ENCODE results near the gene RUNX1.

DNA sequence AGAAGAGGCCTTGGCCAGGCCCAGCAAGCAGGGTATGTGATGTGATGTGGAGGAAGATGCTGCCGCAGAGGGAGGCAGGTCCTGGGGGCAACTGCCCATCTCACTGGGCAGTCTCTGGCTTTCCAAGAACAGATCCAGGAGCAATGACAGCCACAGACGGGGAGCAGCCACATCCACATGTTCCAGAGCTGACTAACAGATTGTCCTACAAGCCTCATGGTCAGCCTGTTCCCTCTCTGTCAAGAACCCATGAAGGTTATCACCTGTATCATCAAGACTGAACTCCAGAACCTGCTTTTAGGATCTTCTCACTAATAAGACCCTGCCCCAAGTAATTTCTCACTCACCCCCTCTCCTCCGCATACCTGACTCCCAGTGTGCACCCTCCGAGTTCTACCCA is 187.8 kb downstream of the RUNX1 start:
- TF ChIP-seq ZBTB7B (CRISPR knock-in tag; IDR thresholded peaks at IDR 0.05), result no peak
- no peak for TF ChIP-seq ZNF333 (CRISPR knock-in tag; IDR thresholded peaks at IDR 0.05; ENCODE audit: borderline replicate concordance)
- TF ChIP-seq, protein P1, sequence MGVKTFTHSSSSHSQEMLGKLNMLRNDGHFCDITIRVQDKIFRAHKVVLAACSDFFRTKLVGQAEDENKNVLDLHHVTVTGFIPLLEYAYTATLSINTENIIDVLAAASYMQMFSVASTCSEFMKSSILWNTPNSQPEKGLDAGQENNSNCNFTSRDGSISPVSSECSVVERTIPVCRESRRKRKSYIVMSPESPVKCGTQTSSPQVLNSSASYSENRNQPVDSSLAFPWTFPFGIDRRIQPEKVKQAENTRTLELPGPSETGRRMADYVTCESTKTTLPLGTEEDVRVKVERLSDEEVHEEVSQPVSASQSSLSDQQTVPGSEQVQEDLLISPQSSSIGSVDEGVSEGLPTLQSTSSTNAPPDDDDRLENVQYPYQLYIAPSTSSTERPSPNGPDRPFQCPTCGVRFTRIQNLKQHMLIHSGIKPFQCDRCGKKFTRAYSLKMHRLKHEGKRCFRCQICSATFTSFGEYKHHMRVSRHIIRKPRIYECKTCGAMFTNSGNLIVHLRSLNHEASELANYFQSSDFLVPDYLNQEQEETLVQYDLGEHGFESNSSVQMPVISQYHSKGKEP (CRISPR knock-in tag; IDR thresholded peaks at IDR 0.05), result no peak
- no peak for TF ChIP-seq NR2F6 (IDR thresholded peaks at IDR 0.05)
- TF ChIP-seq NR2F6 (CRISPR knock-in tag; IDR thresholded peaks at IDR 0.05), result no peak
- TF ChIP-seq PHF8 (CRISPR knock-in tag; IDR thresholded peaks at IDR 0.05), result no peak
- TF ChIP-seq, protein P2, sequence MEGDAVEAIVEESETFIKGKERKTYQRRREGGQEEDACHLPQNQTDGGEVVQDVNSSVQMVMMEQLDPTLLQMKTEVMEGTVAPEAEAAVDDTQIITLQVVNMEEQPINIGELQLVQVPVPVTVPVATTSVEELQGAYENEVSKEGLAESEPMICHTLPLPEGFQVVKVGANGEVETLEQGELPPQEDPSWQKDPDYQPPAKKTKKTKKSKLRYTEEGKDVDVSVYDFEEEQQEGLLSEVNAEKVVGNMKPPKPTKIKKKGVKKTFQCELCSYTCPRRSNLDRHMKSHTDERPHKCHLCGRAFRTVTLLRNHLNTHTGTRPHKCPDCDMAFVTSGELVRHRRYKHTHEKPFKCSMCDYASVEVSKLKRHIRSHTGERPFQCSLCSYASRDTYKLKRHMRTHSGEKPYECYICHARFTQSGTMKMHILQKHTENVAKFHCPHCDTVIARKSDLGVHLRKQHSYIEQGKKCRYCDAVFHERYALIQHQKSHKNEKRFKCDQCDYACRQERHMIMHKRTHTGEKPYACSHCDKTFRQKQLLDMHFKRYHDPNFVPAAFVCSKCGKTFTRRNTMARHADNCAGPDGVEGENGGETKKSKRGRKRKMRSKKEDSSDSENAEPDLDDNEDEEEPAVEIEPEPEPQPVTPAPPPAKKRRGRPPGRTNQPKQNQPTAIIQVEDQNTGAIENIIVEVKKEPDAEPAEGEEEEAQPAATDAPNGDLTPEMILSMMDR (CRISPR knock-in tag; IDR thresholded peaks at IDR 0.05), result no peak
- no peak for TF ChIP-seq PAX8 (CRISPR knock-in tag; IDR thresholded peaks at IDR 0.05; ENCODE audit: borderline replicate concordance)
- no peak for TF ChIP-seq MEIS2 (CRISPR knock-in tag; IDR thresholded peaks at IDR 0.05)
- TF ChIP-seq, protein P3, sequence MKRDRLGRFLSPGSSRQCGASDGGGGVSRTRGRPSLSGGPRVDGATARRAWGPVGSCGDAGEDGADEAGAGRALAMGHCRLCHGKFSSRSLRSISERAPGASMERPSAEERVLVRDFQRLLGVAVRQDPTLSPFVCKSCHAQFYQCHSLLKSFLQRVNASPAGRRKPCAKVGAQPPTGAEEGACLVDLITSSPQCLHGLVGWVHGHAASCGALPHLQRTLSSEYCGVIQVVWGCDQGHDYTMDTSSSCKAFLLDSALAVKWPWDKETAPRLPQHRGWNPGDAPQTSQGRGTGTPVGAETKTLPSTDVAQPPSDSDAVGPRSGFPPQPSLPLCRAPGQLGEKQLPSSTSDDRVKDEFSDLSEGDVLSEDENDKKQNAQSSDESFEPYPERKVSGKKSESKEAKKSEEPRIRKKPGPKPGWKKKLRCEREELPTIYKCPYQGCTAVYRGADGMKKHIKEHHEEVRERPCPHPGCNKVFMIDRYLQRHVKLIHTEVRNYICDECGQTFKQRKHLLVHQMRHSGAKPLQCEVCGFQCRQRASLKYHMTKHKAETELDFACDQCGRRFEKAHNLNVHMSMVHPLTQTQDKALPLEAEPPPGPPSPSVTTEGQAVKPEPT (CRISPR knock-in tag; IDR thresholded peaks at IDR 0.05; ENCODE audit: low read depth), result no peak
- TF ChIP-seq ZNF644 (CRISPR knock-in tag; IDR thresholded peaks at IDR 0.05; ENCODE audit: low read depth), result no peak

Data from HepG2 (cell line).